HUES48 (cell line): Measurements from ENCODE around the gene ADD3.
A peak's percentile ranks its signal among the peaks of the same experiment; 100 is the strongest.

ENCODE experiments used
- H3K27ac ChIP-seq: one replicate; pipeline ENCODE4 v1.7.0; 2013; ENCODE audit warnings: low read depth, low read length, inconsistent platforms
- H3K27me3 ChIP-seq: 2 replicates; pipeline ENCODE4 v1.6.1; 2013; ENCODE audit warnings: mild to moderate bottlenecking, low read length; ENCODE audit not compliant: control insufficient read depth, insufficient read depth
- H3K36me3 ChIP-seq: 2 replicates; pipeline ENCODE4 v1.6.1; 2013; ENCODE audit warnings: low read length; ENCODE audit not compliant: control insufficient read depth, insufficient read depth
- H3K4me1 ChIP-seq: 2 replicates; pipeline ENCODE4 v1.6.1; 2013; ENCODE audit warnings: mild to moderate bottlenecking, low read length; ENCODE audit not compliant: control insufficient read depth, insufficient read depth
- H3K4me3 ChIP-seq: 2 replicates; pipeline ENCODE4 v1.5.1; 2013; ENCODE audit warnings: mild to moderate bottlenecking, low read depth, low read length
- H3K9ac ChIP-seq: 2 replicates; pipeline ENCODE4 v1.6.1; 2013; ENCODE audit warnings: mild to moderate bottlenecking, low read depth, low read length, moderate library complexity
- H3K9me3 ChIP-seq: 2 replicates; pipeline ENCODE4 v1.6.1; 2013; ENCODE audit warnings: low read length; ENCODE audit not compliant: control insufficient read depth, insufficient read depth

Gene ADD3

DNA sequence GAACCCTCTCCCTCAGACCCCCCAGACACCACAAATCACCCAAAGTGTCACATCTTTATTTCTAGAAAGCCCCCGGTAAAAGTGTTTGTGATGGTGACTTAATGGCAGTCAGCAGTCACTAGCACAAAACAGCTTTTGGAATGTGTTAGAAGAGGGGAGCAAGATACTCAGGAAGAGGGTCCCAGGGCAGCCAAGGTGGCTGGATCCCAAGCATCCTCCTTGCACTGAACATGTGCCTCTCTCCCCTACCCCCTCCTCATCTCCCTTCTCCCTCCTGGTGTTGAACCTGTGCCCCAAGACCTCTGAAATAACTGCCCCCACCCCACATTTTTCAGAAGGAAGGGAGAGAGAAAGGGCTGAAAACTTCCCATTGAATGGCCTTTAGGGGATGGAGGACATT, 161.8 kb downstream of the ADD3 start:
- H3K27me3 ChIP-seq: peaks cover 100% of the 10 kb centered on the region
- no peak overlapping the region for H3K27ac ChIP-seq
- no peaks in the 10 kb centered on the region for H3K36me3 ChIP-seq
- no peak overlapping the region for H3K9ac ChIP-seq
- H3K4me1 ChIP-seq: peaks cover 29% of the 10 kb centered on the region
- H3K4me3 ChIP-seq: no peak overlapping the region
- H3K9me3 ChIP-seq: no peaks in the 10 kb centered on the region

- Histone ChIP-seq H3K4me1 (peaks cover 36% of the 10 kb centered on the region), H3K9ac (no peak overlapping the region), H3K4me3 (no peak overlapping the region), H3K27ac (no peak overlapping the region), H3K36me3 (no peaks in the 10 kb centered on the region), H3K9me3 (no peaks in the 10 kb centered on the region), H3K27me3 (peaks cover 100% of the 10 kb centered on the region)
These were observed 162.6 kb downstream of the ADD3 start for GRCh38 chr10:110170142-110170971.

DNA sequence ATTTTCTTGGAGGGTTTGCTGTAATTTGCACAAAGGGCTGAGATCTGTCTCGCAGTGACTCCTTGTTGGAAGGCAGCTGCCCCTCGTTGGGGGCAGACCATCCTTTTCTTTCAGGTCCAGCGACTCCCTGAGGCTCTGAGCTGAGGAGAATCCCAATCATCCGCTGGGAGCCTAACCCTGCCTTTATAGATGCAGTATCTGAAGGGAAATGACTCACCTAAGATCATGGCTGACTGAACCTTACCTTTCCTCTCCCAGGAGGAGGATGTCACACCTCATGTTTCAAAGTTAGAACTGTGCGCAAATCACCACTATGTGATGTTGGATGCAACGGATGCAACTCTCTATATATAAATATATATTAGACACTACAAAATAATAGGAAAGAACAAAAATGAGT, 163.2 kb downstream of the ADD3 start:
- Histone ChIP-seq H3K9me3 (no peaks in the 10 kb centered on the region), H3K9ac (no peak overlapping the region), H3K4me3 (no peak overlapping the region), H3K27ac (no peak overlapping the region), H3K27me3 (peaks cover 100% of the 10 kb centered on the region), H3K36me3 (no peaks in the 10 kb centered on the region), H3K4me1 (peaks cover 43% of the 10 kb centered on the region)

DNA sequence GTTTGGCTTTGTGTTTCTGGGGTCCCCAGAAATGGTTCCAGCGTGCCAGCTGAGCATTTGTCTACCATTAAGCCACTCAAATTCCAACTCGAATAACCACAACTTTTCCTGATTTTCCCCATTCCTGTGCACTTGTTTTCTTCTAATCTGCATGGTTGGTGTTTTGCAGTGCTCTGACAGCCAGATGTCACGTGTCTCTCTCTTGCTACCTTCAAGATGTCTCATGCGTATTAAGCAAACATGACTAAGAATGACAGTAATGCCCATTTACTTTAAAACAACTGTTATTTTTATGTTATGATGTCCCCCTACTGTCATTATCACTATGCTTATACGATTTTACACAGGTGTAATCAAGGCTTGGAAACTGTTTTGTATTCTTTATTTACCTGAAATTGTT, 164.4 kb downstream of the ADD3 start:
- no peak overlapping the region for H3K4me3 ChIP-seq
- H3K27me3 ChIP-seq: peaks cover 97% of the 10 kb centered on the region
- peaks cover 50% of the 10 kb centered on the region for H3K4me1 ChIP-seq
- H3K9me3 ChIP-seq: no peaks in the 10 kb centered on the region
- H3K9ac ChIP-seq: no peak overlapping the region
- H3K27ac ChIP-seq: no peak overlapping the region
- no peaks in the 10 kb centered on the region for H3K36me3 ChIP-seq

DNA sequence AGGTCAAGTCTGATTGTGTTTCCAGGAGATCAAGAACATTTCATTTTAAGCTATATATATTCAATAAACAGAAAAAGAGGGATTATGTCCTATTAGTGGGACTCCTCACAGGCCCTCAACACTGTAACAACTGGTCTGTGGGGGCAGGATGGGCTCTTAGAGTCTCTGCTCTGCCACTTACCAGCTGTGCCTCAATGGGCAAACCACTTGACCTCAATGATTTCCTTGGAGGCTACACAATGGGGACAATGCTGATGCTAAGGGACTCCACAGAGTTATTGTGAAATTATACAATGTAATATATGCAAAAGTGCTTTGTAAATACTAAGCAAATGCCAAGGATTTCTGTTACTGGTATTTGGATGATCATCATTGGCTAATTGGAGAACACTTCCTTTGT, 166.4 kb downstream of the ADD3 start:
- H3K9me3 ChIP-seq: no peaks in the 10 kb centered on the region
- no peak overlapping the region for H3K27ac ChIP-seq
- H3K4me3 ChIP-seq: no peak overlapping the region
- H3K9ac ChIP-seq: no peak overlapping the region
- peaks cover 90% of the 10 kb centered on the region for H3K27me3 ChIP-seq
- peaks cover 42% of the 10 kb centered on the region for H3K4me1 ChIP-seq
- H3K36me3 ChIP-seq: no peaks in the 10 kb centered on the region

- peaks cover 90% of the 10 kb centered on the region for H3K27me3 ChIP-seq
These were observed 167.0 kb downstream of the ADD3 start for GRCh38 chr10:110174816-110175215.

DNA sequence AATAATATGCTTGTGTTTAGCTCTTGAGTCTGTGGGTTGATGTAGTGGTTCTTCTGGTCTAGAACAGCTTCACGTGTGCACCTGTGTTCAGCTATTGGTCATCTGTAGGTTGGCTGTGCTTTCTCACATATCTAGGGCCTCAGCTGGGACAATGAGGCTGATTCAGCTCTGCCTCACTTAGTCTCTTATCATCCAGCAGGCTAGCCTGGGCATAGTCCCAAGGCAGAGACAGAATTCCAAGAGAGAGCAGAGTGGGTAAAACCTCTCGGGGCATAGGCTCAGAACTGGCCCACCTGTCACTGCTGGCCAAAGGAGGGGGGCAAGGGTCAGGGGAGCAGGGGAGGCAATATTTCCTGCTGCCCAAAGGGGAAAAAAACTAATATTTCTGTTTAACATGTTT, 167.6 kb downstream of the ADD3 start:
- H3K4me1 ChIP-seq: peaks cover 33% of the 10 kb centered on the region
- H3K36me3 ChIP-seq: no peaks in the 10 kb centered on the region
- H3K9me3 ChIP-seq: no peaks in the 10 kb centered on the region
- H3K4me3 ChIP-seq: no peak overlapping the region
- H3K27me3 ChIP-seq: peaks cover 85% of the 10 kb centered on the region
- no peak overlapping the region for H3K9ac ChIP-seq
- H3K27ac ChIP-seq: no peak overlapping the region

More at GRCh38 chr10:110174816-110175215, 167.0 kb downstream of the ADD3 start:
- no peak overlapping the region for H3K9ac ChIP-seq
- H3K9me3 ChIP-seq: no peaks in the 10 kb centered on the region
- no peak overlapping the region for H3K4me3 ChIP-seq
- no peaks in the 10 kb centered on the region for H3K36me3 ChIP-seq
- H3K4me1 ChIP-seq: peaks cover 38% of the 10 kb centered on the region
- no peak overlapping the region for H3K27ac ChIP-seq

- no peak overlapping the region for H3K4me3 ChIP-seq
- peaks cover 30% of the 10 kb centered on the region for H3K4me1 ChIP-seq
- no peak overlapping the region for H3K9ac ChIP-seq
- no peaks in the 10 kb centered on the region for H3K9me3 ChIP-seq
- H3K27me3 ChIP-seq: peaks cover 77% of the 10 kb centered on the region
- H3K27ac ChIP-seq: no peak overlapping the region
- no peaks in the 10 kb centered on the region for H3K36me3 ChIP-seq
These were observed 168.6 kb downstream of the ADD3 start for GRCh38 chr10:110176141-110177030.

DNA sequence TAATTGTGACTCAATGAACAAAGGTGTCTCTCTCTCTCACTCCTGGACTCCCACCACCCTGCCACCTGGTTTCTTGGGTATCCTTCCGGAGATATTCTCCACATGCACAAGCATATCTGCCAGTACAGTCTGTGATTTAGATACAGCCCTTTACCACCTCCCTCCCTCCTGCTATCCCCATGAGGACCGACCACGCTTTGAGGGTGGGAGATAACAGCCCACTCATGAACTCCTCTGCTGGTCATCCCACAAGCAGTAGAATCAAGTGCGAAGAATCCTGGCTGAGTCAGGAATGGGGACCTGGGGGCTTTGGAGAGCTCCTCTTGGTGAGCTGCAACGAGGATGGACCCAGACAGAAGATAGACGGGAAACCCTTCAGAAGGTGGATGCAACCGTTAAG, 171.4 kb downstream of the ADD3 start:
- Histone ChIP-seq H3K27me3 (peaks cover 54% of the 10 kb centered on the region), H3K36me3 (no peaks in the 10 kb centered on the region)

DNA sequence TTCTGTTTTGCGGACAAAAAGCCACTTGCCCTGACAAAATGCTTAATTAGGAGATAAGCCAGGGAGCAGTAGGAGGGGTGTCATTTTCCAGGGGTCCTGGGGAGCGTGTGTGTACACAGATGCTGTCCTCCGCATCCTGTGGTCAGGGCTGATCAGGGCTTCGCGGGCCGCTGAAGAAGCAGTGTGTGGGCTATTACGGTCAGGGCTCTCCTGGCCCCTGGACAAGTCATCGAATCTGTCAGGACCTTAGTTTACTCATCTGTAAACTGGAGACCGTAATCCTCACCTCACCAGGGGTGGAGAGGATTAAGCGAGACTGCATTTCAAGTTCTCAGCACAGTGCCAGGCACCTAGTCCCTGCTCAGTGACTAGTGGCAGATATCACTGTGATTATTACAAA, 173.7 kb downstream of the ADD3 start:
- Histone ChIP-seq H3K27me3 (peaks cover 32% of the 10 kb centered on the region), H3K9ac (no peak overlapping the region)

More for the DNA sequence above, 171.4 kb downstream of the ADD3 start:
- Histone ChIP-seq H3K4me3 (no peak overlapping the region), H3K4me1 (peaks cover 24% of the 10 kb centered on the region), H3K27ac (no peak overlapping the region), H3K9me3 (no peaks in the 10 kb centered on the region), H3K9ac (no peak overlapping the region)

GRCh38 chr10:110181911-110182310, 174.1 kb downstream of the ADD3 start:
- Histone ChIP-seq H3K4me3 (no peak overlapping the region), H3K4me1 (no peaks in the 10 kb centered on the region), H3K9me3 (no peaks in the 10 kb centered on the region), H3K9ac (no peak overlapping the region), H3K36me3 (no peaks in the 10 kb centered on the region), H3K27ac (no peak overlapping the region), H3K27me3 (peaks cover 28% of the 10 kb centered on the region)

More for the DNA sequence above, 173.7 kb downstream of the ADD3 start:
- H3K9me3 ChIP-seq: no peaks in the 10 kb centered on the region
- no peaks in the 10 kb centered on the region for H3K36me3 ChIP-seq
- H3K4me3 ChIP-seq: no peak overlapping the region
- peaks cover 3% of the 10 kb centered on the region; the same call in 1 of the 2 replicates for H3K4me1 ChIP-seq
- peak overlapping the region; percentile 22 for H3K27ac ChIP-seq
